Airway epithelial cell (primary cell): ENCODE data around the gene TBC1D1. TPM values are rescaled to one million over a fixed set of nuclear protein-coding genes. Genes with fewer than 3 reads are reported as not detected.

ENCODE experiments used
- total RNA-seq: library from RNA; depleted of rRNA; stranded (reverse); fragments of >200 nt; gene quantifications from 2 replicates; pipeline ENCODE4 v1.2.3, GENCODE V29; 2015

TBC1D1 gene
- total RNA-seq, result 27.6 and 53.2 TPM in 2 replicates

GRCh38 chr4:37890801-37891259, at the start of gene TBC1D1:
Gene TBC1D1, plus strand, starts transcription at chr4:37891084. Its CDS starts 11,012 bp downstream, at chr4:37902096.

GRCh38 chr4:37960098-37960497, 69.2 kb downstream of the TBC1D1 start, which contains the start of gene PTTG2:
Gene PTTG2, plus strand, starts transcription at chr4:37960398. Its CDS starts 37 bp downstream, at chr4:37960435.

Other genes with a start within 250 kb of the TBC1D1 start
- gene RELL1, start 204.7 kb upstream of the TBC1D1 start, total RNA-seq, result 18.0 and 31.0 TPM in 2 replicates
- gene PGM2, start 64.4 kb upstream of the TBC1D1 start, total RNA-seq, result 51.9 and 57.3 TPM in 2 replicates
- not detected in 2 replicates for gene PTTG2, start 69.3 kb downstream of the TBC1D1 start, total RNA-seq